ENCODE measurements around the gene BTBD10. TPM values are rescaled to one million over a fixed set of nuclear protein-coding genes. Genes with fewer than 3 reads are reported as not detected.

The BTBD10 gene
- total and polyA plus RNA-seq, 2 donors from 2014 or later, result 12.9 to 27.9 TPM

DNA sequence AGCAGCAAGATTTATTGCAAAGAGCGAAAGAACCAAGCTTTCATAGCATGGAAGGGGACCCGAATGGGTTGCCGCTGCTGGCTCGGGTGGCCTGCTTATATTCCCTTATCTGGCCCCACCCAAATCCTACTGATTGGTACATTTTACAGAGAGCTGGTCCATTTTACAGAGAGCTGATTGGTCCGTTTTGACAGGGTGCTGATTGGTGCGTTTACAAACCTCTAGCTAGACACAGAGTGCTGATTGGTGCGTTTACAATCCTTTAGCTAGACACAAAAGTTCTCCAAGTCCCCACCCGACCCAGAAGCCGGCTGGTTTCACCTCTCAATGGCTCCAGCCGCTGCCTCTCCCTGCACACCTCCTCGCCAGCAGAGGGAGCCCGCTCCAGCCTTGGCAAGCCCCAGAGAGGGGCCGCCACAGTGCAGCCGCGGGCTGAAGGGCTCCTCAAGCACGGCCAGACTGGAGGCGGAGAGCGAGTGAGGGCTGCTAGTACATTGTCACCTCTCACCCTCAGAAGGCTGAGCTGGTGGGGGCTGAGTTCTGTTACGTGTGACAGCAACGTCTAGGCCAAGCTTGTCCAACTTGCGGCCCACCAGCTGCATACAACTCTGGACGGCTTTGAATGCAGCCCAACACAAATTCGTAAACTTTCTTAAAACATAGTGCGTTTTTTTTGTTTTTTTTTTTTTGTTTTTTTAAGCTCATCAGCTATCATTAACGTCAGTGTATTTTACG, 24.1 kb upstream of the BTBD10 start:
- DNase-seq (peak in 4 of 5 donors; percentile 10 to 83 (median 38)), FAIRE-seq (no peak)
- no peak overlapping the region for H3K27ac ChIP-seq (ENCODE audit: low read depth in 2 of 2, low read length in 2 of 2)
- no peaks in the 10 kb centered on the region for H3K4me1 ChIP-seq (ENCODE audit: control insufficient read depth in 2 of 3, insufficient read depth in 2 of 3, low read depth in 1 of 3, low read length in 3 of 3)
- no peaks in the 10 kb centered on the region for H3K9me3 ChIP-seq (ENCODE audit: control insufficient read depth in 2 of 3, insufficient read depth in 1 of 3, low read length in 3 of 3)
- no peaks in the 10 kb centered on the region for H3K36me3 ChIP-seq (ENCODE audit: control insufficient read depth in 2 of 3, insufficient read depth in 3 of 3, low read length in 3 of 3)
- TF ChIP-seq, protein P1, sequence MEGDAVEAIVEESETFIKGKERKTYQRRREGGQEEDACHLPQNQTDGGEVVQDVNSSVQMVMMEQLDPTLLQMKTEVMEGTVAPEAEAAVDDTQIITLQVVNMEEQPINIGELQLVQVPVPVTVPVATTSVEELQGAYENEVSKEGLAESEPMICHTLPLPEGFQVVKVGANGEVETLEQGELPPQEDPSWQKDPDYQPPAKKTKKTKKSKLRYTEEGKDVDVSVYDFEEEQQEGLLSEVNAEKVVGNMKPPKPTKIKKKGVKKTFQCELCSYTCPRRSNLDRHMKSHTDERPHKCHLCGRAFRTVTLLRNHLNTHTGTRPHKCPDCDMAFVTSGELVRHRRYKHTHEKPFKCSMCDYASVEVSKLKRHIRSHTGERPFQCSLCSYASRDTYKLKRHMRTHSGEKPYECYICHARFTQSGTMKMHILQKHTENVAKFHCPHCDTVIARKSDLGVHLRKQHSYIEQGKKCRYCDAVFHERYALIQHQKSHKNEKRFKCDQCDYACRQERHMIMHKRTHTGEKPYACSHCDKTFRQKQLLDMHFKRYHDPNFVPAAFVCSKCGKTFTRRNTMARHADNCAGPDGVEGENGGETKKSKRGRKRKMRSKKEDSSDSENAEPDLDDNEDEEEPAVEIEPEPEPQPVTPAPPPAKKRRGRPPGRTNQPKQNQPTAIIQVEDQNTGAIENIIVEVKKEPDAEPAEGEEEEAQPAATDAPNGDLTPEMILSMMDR (IDR thresholded peaks at IDR 0.05; ENCODE audit: borderline replicate concordance, extremely low read depth, insufficient read depth), result peak; percentile 30
- H3K4me3 ChIP-seq (ENCODE audit: low read length in 3 of 3), result no peak overlapping the region
- H3K27me3 ChIP-seq (ENCODE audit: control insufficient read depth, insufficient read depth, low read length), result no peaks in the 10 kb centered on the region
- intact Hi-C loops (cut with DNase I), result no loop called here
- H3K9ac ChIP-seq (ENCODE audit: low read length in 3 of 3), result no peak overlapping the region

DNA sequence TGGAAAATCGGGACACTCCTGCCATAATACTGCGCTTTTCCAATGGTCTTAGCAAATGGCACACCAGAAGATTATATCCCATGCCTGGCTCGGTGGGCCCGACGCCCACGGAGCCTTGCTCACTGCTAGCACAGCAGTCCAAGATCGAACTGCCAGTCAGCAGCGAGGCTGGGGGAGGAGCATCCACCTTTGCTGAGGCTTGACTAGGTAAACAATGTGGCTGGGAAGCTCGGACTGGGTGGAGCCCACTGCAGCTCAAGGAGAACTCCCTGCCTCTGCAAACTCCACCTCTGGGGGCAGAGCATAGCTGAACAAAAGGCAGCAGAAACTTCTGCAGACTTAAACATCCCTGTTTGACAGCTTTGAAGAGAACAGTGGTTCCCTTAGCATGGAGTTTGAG, 17.2 kb upstream of the BTBD10 start:
- no peaks in the 10 kb centered on the region for H3K36me3 ChIP-seq (ENCODE audit: control insufficient read depth in 2 of 3, insufficient read depth in 3 of 3, low read length in 3 of 3)
- H3K9ac ChIP-seq (ENCODE audit: low read length in 3 of 3), result no peak overlapping the region
- intact Hi-C loops (cut with DNase I), result no loop called here
- DNase-seq (no peak), FAIRE-seq (no peak)
- H3K27me3 ChIP-seq (ENCODE audit: control insufficient read depth, insufficient read depth, low read length), result no peaks in the 10 kb centered on the region
- H3K27ac ChIP-seq (ENCODE audit: low read depth in 2 of 2, low read length in 2 of 2), result no peak overlapping the region
- TF ChIP-seq, protein P1 (IDR thresholded peaks at IDR 0.05; ENCODE audit: borderline replicate concordance, extremely low read depth, insufficient read depth), result no peak
- H3K4me1 ChIP-seq (ENCODE audit: control insufficient read depth in 2 of 3, insufficient read depth in 2 of 3, low read depth in 1 of 3, low read length in 3 of 3), result no peaks in the 10 kb centered on the region
- H3K4me3 ChIP-seq (ENCODE audit: low read length in 3 of 3), result no peak overlapping the region
- H3K9me3 ChIP-seq (ENCODE audit: control insufficient read depth in 2 of 3, insufficient read depth in 1 of 3, low read length in 3 of 3), result no peaks in the 10 kb centered on the region

DNA sequence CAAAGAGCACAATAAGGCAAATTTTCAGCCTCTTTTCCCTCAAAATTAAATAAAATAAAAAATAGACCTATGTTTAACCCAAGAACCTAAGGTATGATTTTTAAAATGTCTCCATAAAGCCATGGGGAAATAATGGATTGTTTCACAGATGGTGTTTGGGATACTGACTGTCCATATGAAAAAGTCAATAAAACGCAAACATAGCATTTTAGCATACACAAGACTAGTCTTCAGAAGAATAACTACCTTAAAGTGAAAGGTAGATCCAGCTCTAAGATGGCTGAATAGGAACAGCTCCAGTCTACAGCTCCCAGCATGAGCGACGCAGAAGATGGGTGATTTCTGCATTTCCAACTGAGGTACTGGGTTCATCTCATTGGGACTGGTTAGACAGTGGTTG, 16.7 kb upstream of the BTBD10 start:
- Histone ChIP-seq H3K27ac (ENCODE audit: low read depth in 2 of 2, low read length in 2 of 2) (no peak overlapping the region), H3K36me3 (ENCODE audit: control insufficient read depth in 2 of 3, insufficient read depth in 3 of 3, low read length in 3 of 3) (no peaks in the 10 kb centered on the region), H3K9me3 (ENCODE audit: control insufficient read depth in 2 of 3, insufficient read depth in 1 of 3, low read length in 3 of 3) (no peaks in the 10 kb centered on the region), H3K27me3 (ENCODE audit: control insufficient read depth, insufficient read depth, low read length) (no peaks in the 10 kb centered on the region), H3K4me1 (ENCODE audit: control insufficient read depth in 2 of 3, insufficient read depth in 2 of 3, low read depth in 1 of 3, low read length in 3 of 3) (no peaks in the 10 kb centered on the region), H3K4me3 (ENCODE audit: low read length in 3 of 3) (no peak overlapping the region), H3K9ac (ENCODE audit: low read length in 3 of 3) (no peak overlapping the region)
- no peak for DNase-seq
- TF ChIP-seq, protein P1 (IDR thresholded peaks at IDR 0.05; ENCODE audit: borderline replicate concordance, extremely low read depth, insufficient read depth), result no peak
- intact Hi-C loops (cut with DNase I), result no loop called here
- no peak for FAIRE-seq
